C4-2B (cell line): ENCODE data around the gene GGCX.
A peak's percentile ranks its signal among the peaks of the same experiment; 100 is the strongest.
"Not testable (repeated sequence)": the region's sequence is repeated elsewhere in the genome, so short reads cannot be mapped to it uniquely, and the experiment has no call there.

ENCODE experiments used
- H3K27ac ChIP-seq: fragments of 450-650 bp; 2 replicates; pipeline ENCODE4 v1.5.1; 2017
- ZFX ChIP-seq: fragments of 450-650 bp; IDR thresholded peaks from 2 replicates; pipeline ENCODE4 v1.6.1; 2017
- TF ChIP-seq, protein P1 (sequence below): fragments of 450-650 bp; conservative IDR thresholded peaks from 2 replicates; pipeline ENCODE4 v1.5.1; 2017; ENCODE audit warnings: mild to moderate bottlenecking

The GGCX gene

DNA sequence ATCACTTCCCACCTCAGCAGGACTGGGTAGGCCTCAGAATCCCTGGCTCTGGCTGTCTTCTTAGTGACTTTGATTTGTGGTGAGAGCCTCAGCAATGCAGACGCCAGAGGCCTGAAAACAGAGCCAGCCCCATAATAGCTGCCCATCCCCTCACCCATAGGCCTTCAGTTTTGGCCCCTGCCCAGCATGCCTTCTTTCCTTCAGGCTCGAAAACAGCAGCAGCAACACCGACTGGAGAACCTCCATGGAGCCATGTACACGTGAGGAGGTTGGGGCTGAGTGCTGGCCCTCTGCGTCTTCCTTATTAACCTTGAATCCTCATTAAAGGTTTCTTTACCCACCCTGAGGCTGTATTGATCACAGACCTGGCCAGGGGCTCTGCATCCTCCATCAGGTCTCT is 35.9 kb upstream of the GGCX start:
- no peak overlapping the region for H3K27ac ChIP-seq
- TF ChIP-seq, protein P1, sequence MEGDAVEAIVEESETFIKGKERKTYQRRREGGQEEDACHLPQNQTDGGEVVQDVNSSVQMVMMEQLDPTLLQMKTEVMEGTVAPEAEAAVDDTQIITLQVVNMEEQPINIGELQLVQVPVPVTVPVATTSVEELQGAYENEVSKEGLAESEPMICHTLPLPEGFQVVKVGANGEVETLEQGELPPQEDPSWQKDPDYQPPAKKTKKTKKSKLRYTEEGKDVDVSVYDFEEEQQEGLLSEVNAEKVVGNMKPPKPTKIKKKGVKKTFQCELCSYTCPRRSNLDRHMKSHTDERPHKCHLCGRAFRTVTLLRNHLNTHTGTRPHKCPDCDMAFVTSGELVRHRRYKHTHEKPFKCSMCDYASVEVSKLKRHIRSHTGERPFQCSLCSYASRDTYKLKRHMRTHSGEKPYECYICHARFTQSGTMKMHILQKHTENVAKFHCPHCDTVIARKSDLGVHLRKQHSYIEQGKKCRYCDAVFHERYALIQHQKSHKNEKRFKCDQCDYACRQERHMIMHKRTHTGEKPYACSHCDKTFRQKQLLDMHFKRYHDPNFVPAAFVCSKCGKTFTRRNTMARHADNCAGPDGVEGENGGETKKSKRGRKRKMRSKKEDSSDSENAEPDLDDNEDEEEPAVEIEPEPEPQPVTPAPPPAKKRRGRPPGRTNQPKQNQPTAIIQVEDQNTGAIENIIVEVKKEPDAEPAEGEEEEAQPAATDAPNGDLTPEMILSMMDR = no peak
- TF ChIP-seq ZFX = no peak

DNA sequence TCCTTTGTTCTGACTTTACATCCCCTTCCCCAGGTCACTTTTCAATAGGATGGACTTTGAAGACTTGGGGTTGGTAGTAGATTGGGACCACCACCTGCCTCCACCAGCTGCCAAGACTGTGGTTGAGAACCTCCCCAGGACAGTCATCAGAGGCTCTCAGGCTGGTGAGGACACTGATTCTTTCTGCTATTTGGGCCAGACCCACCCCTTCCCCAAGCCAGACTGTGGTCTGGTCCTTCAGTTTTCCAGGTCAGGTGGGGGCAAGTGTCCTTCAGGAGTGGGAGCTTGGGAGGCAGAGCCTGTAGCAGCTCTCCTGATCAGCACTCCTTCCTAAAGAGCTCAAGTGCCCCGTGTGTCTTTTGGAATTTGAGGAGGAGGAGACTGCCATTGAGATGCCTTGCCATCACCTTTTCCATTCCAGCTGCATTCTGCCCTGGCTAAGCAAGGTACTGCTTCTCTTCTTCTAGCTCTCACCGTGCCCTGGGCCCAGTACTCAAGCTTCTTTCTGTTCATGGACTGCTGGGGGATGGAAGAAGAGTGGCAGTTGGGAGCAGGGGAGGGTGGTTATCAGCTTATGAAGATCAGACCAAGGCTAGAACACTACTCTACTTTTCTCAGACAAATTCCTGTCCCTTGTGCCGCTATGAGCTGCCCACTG is 35.3 kb upstream of the GGCX start:
- H3K27ac ChIP-seq = peak overlapping the region; percentile 82
- TF ChIP-seq, protein P1 = no peak

DNA sequence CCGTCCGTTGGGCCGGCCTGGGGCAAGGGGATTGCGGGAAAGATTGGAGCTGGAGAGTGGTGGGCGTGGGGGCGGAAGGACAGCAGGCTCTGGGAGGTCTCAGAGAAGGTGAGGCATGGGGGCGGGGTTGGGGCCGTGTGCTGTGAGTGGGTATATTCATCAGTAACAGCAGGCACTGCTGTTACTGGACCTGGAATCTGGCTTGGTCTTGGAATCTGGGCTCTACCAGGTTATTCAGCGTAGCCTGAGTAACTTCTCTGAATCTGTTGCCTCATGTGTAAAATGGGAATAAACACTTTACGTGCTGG is 34.7 kb upstream of the GGCX start:
- peak overlapping the region; percentile 82 for H3K27ac ChIP-seq
- TF ChIP-seq ZFX = no peak
- TF ChIP-seq, protein P1 = no peak

DNA sequence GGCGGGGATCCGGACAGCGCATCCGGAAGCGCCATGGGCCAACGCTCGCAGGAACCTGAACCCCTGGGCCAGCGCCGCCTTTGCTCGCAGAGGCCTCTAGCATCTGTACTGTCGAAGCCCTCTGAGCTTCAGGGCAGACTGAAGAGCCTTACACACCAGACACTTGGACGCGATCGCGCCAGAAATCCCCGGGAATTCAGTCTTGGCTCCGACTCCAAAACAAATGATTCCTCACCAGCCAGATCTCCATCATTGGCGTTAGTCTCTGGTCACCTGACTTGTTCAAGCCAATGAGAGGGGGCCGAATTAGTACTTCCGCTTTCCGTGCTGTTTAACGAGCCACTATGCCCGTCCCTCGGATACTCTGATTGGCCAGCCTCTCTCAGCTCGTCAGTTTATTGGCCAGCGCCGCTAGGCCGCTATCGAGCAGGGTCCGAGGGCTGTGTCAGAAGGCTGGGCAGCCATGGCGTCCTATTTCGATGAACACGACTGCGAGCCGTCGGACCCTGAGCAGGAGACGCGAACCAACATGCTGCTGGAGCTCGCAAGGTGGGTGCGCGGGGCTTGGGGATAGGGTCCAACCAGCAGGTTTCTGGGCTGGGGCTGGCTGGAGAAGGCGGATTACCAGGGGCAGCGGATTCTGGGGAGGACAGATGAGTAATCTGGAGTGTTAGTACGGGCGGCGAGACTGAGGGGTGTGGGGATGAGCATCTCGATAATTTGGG is 34.2 kb upstream of the GGCX start, which contains the start of gene RNF181:
Gene RNF181, plus strand, starts transcription at position 445 of the 725 bp plus-strand sequence. Its CDS starts 19 bp downstream, at position 464.
- H3K27ac ChIP-seq = peak within 1 kb of the TSS; percentile 82
- TF ChIP-seq, protein P1 = no peak
- no peak for TF ChIP-seq ZFX

DNA sequence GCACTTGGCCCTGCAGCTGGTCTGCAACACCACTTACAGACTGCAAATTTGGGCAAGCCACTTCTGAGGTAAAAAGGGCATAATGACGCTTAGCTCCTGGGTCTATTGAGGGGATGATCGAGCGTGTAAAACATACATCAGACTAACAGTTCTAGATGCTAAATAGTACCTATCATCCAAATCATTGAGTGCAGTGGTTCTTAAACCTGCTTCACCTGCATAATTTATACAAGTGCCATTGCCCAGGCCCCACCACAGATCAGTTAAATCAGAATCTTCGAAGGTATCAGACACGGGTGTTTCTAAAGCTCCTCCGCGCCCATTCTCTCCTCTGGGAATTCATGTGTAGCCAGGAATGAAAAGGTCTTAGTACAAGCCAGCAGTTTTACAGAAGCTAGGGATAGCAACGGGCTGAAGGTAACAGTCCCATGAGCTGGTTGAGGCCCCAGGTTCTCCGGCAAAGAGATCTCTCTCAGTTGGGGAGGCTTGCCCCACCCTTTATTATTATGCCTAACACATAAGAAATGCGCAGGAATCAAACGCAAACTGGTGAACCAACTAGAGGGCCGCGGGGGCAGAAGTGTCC is 33.5 kb upstream of the GGCX start:
- peak overlapping the region; percentile 82 for H3K27ac ChIP-seq
- no peak for TF ChIP-seq ZFX
- TF ChIP-seq, protein P1 = no peak

DNA sequence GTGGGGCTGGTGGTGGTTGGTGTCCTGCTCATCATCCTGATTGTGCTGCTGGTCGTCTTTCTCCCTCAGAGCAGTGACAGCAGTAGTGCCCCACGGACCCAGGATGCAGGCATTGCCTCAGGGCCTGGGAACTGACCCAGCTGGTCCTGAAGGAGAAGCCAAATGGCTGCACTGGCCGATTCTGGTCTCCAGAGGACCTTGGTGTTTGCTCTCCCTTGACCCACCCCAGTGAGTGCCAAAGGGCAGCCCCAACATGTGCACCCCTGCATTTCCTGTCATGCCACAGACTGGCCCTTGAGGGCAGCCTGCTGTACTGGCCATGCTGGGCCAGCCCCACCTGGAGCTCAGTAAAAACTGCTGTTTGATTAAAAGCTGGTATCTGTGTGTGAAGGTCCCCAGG is 31.7 kb upstream of the GGCX start:
- TF ChIP-seq, protein P1 = no peak
- no peak for TF ChIP-seq ZFX
- H3K27ac ChIP-seq = no peak overlapping the region

DNA sequence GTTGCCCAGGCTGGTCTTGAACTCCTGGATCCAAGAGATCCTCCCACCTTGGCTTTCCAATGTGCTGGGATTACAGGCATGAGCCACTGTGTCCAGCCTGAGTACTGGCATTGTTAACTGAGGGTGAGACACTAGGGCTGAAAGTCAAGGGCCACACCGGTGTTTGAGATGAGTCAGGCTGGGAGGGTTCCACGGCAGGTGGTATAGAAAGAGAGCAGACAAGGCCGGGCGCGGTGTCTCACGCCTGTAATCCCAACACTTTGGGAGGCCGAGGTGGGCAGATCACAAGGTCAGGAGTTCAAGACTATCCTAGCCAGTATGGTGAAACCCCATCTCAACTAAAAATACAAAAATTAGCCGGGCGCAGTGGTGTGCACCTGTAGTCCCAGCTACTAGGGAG is 31.0 kb upstream of the GGCX start:
- H3K27ac ChIP-seq = not testable (repeated sequence)
